Esophagus mucosa (tissue), 1 donor: ENCODE data around the gene PRUNE1. TPM values are rescaled to one million over a fixed set of nuclear protein-coding genes. Genes with fewer than 3 reads are reported as not detected.

Experiments
- ATAC-seq: fragments of 200-7000 bp; cut with Tn5 transposase; one replicate; pipeline ENCODE4 v1.9.1; 2020
- total RNA-seq: library from RNA; stranded (reverse); gene quantifications from one replicate; pipeline ENCODE4 v1.2.4, GENCODE V29; 2023
- donor health status: DM: yes; HTN: yes; CAD: no.

The PRUNE1 gene
- total RNA-seq, 1 donor from 2014 or later = 14.3 TPM

GRCh38 chr1:150976879-150977694 is 31.2 kb upstream of the PRUNE1 start:
- ATAC-seq = peak; percentile 62

DNA sequence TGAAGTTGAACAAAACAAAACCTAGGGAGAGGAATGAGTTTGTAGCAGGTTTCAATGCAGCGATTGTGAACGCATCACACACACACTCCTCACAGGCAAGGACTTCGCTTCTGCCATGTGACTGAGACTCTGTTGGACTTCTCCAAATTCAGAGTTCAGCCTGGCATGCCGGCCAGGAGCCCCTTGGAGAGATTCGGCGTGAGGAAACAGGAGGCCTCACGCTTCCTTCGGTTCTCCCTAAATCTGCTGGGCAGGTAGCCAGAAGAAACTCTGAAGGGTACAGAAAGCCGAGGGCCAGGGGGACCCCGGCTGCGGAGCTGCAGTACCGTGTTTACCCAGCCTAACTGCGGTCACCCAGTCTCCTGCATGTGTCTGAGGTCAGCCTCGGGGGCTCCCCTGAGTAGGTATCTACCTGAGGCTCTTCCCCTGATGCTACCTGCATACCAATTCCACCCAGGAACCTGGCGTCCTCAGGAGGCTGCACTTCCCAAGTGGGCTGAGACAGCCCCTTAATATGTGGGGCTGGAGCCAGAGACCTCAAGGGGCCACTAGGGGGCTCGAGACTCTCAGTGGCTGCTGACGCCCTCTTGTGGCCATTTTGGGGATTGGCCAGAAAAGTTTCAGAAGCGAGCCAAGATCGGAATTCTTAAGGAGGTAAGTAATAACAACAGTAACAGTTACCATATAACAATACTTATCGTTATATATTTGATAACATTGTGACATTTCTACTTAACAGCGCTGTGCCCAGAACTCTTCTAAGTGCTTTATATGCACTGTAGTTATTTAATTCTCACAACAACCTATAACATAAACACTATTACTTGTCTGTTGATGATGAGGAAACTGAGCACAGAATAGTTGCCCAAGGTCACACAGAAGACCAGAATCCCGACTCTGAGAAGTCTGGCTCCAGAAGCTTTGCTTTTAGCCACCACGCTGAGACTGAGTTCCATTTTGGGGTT is 28.9 kb upstream of the PRUNE1 start:
- ATAC-seq = peak; percentile 46

GRCh38 chr1:150981177-150981804 is 27.0 kb upstream of the PRUNE1 start:
- ATAC-seq = peak; percentile 24

DNA sequence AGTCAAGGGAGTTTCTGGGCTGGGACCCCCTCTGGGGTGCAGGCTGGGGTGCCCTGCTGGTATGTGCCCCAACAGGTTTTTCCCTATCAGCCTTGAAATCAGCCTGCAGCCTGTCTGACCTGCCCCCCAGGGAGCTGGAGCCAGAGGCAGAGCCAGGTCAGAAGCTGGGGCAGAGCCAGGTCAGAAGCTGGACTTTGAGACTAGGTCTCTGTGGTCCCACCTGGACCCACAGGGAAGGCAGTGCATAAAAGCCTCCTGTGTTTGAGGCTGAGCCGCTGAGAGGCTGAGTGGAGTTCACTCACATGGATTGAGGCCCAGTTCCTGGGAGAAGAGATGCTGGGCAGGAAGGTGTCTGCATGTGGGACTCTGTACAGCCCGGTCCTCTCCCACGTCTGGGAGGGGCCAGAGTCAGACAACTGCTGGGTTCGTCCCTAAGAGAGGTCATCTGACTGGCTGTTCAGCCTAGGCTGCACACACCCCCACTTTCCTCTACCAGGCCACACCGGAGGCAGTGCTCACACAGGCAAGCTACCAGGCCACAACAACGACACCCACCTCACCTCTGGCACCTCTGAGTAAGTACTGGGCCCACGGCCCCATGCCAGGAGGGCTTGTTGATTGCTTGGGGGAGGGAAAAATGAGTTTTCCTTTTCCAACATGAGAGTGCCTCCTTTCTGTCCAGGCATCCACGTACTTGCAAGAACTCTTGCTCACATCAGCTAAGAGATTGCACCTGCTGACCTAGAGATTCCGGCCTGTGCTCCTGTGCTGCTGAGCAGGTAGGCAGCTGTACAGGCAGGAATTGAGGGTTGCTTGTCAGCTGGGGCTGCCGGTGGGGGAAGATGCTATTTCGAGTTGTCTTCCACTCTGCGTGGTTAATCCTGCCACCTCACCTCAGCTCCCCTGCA is 26.2 kb upstream of the PRUNE1 start, which contains the start of gene ANXA9:
Gene ANXA9 (plus strand): TSS at position 488 of the 908 bp plus-strand sequence. CDS start 814 bp downstream, outside the sequence.
- peak; percentile 67 for ATAC-seq

- ATAC-seq = no peak
Measured at GRCh38 chr1:150985179-150985825, 22.9 kb upstream of the PRUNE1 start.

DNA sequence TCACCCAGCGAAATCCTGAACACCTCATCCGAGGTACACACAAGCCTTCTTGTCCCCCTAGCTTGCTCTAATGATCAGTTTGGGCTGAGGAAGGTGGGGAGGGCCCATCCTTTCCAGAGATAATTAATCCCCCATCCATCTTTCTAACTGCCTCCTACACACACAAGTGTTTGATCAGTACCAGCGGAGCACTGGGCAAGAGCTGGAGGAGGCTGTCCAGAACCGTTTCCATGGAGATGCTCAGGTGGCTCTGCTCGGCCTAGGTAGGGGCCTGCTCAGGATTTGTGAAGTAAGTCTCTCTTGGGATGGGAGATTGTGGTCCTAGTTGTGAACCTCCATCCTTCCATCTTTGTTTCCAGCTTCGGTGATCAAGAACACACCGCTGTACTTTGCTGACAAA is 20.3 kb upstream of the PRUNE1 start:
- no peak for ATAC-seq

DNA sequence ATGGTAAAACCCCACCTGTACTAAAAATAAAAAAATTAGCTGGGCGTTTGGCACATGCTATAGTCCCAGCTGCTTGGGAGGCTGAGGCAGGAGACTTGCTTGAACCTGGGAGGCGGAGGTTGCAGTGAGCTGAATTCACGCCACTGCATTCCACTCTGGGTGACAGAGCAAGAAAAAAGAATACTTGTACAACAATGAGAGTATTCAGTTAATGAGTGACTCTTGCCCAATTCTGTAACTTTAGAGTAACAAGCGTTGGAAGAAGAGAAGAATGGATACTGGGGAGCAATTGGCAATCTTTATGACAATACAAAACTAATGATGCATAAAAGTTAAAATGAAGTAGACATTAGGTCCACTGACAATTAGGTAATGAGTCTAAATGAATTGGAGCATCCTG is 15.6 kb upstream of the PRUNE1 start:
- ATAC-seq = no peak

DNA sequence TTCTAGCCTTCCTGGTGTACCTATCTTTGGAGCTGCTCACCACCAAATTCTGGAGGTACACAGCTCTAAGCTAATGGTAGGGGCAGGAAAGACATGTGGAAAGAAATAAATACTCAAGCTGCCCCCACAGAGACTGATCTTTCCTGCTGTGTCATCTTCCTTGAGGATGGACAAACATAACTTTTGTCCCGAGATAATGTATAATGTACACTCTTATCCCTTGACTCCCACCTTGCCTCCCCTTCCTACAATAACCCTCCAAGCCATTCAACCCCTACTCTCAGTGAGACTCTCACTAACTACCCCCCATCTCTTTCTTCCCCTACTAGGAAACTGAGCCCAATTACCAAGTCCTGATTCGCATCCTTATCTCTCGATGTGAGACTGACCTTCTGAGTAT is 14.0 kb upstream of the PRUNE1 start:
- ATAC-seq = no peak

DNA sequence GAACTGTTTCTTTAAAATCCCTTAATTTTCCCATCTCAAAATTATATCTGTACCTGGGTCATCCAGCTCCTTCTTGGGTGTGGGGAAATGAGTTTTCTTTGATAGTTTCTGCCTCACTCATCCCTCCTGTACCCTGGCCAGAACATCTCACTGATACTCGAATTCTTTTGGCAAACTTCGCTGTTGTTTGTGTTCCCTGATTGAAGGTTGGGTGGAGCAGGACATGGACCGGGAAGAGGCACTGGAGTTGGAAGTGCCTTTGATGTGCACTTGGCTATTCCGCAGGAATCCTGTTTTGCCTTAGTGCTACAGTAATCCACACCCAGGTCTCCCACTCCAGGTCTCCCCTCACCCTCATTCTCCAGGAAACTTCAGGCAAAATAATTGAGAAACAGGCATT is 12.8 kb upstream of the PRUNE1 start:
- ATAC-seq = no peak

DNA sequence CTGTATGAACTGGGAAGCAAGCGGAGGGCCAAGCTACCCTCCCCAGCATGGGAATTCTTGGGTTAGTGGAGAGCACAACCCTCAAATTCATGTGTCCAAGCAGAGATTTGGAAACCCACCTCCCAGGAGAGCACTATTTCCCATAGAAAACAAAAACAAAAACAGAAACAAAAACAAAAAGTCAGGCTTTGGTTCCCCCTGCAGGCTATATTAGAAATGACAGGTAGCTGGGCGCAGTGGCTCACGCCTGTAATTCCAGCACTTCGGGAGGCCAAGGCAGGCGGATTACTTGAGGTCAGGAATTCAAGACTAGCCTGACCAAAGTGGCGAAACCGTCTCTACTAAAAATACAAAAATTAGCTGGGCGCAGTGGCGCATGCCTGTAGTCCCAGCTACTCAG is 12.4 kb upstream of the PRUNE1 start:
- ATAC-seq = no peak

- ATAC-seq = no peak
Measured at GRCh38 chr1:150997126-150997872, 10.9 kb upstream of the PRUNE1 start.

GRCh38 chr1:150997949-150998348 is 10.3 kb upstream of the PRUNE1 start:
- no peak for ATAC-seq

DNA sequence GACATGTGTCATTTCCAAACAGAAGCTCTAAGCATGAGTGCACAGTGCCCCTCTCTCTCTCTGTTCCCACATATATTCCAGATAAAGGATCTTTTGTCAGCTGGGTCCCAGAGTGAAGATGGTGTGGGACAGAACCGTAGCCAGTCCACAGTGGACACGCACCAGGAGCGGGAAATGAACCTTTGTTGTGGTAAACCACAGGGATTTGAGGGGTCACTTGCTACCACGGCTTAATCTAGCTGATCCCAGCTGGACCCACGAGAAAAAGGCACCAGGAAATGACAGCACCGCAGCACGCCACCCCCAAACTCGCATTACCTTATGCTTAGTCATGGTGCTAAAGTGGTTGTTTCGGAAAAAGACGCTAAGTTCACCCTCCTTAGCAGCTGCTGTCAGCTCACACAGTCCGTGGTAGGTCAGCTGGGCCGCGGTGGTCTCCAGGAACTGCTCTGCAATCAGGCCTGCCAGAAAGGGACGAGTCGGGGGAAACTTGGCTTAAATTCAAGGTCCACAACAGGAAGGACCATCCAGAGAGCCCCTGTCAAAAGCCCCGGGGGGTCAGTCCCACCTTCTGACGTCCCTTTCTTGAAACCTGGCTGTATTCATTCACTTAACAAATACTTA is 9.1 kb upstream of the PRUNE1 start:
- ATAC-seq = no peak

DNA sequence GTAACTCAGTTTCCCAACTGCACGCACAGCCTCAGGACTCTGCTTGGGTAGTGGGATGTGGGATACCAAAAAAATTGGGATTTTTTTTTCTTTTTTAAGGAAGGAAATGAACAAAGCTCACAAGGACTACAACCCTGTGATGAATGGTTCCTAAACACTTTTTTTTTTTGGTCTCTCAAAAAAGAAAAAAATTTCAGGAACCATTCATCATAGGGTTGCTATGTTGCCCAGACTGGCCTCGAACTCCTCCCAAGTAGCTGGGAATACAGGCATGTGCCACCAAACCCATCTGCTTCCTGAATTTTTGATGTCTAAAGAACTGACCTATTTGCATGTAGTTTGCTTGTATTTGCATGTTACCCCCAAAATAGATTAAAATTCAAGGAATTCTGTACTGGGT is 8.3 kb upstream of the PRUNE1 start:
- no peak for ATAC-seq

- ATAC-seq = no peak
Measured at GRCh38 chr1:151000408-151000807, 7.8 kb upstream of the PRUNE1 start.

GRCh38 chr1:151001602-151002001 is 6.6 kb upstream of the PRUNE1 start:
- no peak for ATAC-seq

DNA sequence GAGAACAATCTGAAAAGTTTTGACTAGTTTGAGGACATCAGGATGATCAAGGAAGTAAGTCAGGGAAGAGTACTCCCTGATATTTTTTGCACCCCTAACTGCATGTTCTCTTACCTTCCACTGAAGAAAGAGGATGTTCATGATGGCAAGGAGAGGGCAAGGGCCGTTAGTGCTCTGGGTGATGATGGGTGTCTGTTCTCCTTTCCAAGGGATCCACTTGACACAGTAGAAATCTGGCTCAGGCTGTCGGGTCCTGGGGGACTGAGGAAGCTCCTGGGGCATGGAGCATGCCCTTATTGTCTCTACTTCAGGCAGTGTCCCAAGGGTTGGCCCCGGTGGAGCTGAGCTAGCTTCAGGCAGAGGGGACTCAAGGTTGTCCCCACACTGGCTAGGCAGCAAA is 6.2 kb upstream of the PRUNE1 start:
- no peak for ATAC-seq

DNA sequence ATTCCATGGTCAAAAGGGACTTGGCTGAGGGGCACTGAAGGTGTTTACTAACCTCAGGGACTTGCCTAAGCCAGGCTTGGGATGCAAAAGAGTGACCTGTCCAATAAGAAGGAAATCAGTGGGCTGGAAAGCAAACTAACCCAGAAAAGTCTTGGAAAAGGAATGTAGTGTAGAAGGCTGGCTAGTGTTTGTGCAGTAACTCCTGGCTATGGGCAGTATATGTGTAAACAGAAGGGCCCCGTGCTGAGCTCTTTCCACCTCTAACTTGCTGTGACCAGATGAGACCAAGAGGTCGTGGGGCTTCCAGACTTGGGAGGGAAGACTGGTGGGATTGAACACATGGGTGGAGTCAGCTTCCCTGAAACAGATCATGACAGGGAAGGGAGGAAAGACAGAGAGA is 5.6 kb upstream of the PRUNE1 start:
- no peak for ATAC-seq

- no peak for ATAC-seq
Measured at GRCh38 chr1:151003180-151003579, 5.1 kb upstream of the PRUNE1 start.

DNA sequence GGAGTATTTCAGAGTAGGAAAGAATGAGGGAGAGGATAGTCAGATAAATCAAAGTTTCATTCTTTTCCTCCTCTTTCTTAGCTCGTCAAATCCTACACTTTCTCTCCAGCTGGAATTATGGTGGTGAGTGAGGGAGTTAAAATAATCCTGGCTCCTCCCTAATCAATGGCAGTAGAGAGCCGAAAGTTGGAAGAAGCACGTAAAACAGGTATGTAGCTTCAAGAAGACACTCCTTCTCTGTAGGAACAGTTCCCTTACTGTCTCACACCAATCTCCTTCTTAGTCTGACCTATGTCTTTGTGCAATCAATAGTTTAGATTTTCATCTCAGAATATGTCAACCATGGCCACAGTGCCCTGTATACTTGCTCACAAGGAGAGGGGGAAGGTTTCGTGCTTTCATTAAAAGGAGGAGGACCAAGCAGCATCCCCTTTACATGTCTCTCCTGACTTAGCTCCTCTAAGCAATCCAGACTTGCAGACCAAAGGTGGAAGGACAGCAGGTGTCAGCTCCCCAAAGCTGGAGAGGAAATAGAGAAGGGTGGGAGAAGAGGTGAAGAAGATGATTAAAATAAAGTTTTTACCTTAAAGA is 2.4 kb upstream of the PRUNE1 start:
- ATAC-seq = no peak
